Cerebellar nuclear complex (tissue), 1 donor: ENCODE data around the gene CCL24.
"Not testable (repeated sequence)": the region's sequence is repeated elsewhere in the genome, so short reads cannot be mapped to it uniquely, and the experiment has no call there.

Experiments used
- DNase-seq, 2 experiments: peaks; one replicate each; lab custom pipeline; 2025; lab: John Stamatoyannopoulos, UW

The CCL24 gene

GRCh38 chr7:75819711-75820110, 6.1 kb upstream of the CCL24 start:
- no peak for DNase-seq

GRCh38 chr7:75818472-75818871, 4.9 kb upstream of the CCL24 start:
- DNase-seq: no peak

DNA sequence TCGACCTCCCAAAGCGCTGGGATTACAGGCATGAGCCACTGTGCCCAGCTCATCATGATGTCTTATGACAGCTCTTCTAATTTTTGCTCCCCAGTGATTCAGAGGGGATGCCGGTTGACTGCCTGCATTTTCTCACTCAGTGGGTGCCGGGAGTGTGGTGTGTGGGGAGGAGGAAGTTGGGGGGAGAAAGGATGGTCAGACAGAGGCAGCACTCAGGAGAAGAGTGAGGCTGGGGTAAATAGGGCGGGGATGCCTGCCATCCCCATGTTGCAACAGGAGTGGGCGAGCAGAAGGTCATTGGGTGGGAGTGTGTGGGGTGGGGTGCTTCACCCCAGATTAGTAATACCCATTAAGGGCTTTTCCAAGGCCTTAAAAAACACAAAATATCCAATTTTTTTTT, 3.5 kb upstream of the CCL24 start:
- DNase-seq: no peak

DNA sequence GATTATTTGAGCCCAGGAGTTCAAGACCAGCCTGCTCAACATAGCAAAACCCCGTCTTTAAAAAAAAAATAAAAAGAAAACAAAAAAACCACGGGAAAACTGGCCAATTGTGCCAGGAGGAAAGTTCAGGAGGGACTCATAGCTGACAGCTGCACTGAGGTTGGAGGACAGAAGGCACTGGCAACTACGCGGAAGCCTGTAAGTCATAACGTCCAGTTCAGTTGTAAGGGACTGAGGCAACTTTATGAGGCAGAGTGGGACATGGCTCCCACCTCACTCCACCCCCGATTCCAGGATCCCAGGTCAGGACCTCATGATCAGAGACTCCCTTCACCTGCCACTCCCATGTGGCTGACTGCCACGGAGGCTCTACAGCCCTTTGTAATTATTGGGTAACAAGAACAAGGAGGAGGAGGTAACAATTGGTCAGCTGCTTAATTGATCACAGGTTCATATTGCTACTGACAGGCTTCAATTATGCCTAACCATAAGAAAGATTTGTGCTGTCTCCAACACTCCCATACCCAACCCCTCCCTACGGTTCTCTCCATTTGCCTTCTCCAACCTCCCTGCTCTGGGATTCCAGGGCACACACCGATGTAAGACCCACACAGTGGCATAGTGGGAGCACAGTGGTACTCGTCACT, 1.9 kb upstream of the CCL24 start:
- no peak for DNase-seq

DNA sequence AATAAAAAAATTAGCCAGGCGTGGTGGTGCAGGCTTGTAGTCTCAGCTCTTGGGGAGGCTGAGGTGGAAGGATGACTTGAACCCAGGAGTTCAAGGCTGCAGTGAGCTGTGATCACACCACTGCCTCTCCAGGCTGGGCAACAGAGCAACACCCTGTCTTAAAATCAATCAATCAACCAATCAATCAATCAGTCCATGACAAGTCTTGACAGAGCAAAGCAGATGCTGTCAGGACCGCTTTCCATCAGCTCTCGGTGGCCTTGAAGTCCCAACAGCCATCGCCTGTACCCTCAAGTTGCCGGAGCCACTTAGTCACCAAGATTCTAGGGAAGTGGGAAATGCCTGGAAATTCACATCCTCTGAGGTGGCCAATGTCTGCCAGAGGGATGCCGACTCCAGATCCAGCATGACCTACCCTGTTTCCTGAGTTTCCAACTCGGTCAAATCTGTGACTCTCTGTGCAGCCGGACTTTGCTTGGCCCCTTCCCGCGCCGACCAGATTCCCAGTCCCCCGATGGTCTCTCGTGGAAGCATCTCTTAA, 871 bp upstream of the CCL24 start:
- no peak for DNase-seq

DNA sequence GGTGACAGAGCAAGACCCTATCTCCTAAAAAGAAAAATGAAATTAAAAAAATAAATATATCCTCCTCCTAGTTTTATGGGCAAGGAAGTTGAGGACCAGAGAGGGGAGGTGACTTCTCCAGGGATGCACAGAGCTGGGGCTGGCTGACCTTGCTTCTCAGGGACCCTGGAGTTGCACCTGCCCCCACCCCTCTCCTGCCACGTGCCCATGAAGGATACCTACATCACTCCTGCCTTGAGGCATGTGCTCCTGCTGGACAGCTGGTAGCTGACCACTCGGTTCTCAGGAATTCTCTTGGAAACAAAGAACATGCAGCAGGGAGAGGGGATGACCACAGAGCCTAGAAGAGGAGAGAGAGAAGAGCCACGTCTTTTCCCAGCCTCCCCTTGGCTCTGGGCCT, 522 bp downstream of the CCL24 start:
- no peak for DNase-seq

GRCh38 chr7:75811894-75812678, 1.5 kb downstream of the CCL24 start:
- no peak for DNase-seq

DNA sequence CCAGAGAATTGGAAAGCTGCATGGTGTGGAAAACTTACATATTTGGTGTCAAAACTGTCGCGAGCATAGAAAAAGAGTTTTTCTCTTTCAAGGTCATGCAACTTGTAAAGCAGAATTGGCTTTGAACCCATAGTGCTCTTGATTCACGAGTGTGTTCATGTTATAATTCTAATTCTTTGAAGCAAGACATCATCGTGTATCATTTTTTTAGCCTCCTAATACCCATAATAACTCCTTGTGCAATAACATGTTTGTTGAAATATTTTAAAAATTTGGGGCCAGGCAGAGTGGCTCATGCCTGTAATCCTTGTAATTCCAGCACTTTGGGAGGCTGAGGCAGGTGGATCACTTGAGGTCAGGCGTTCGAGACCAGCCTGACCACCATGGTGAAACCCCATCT, 4.2 kb downstream of the CCL24 start:
- no peak for DNase-seq

- DNase-seq: no peak
These were observed 5.5 kb downstream of the CCL24 start for GRCh38 chr7:75808106-75808505.

DNA sequence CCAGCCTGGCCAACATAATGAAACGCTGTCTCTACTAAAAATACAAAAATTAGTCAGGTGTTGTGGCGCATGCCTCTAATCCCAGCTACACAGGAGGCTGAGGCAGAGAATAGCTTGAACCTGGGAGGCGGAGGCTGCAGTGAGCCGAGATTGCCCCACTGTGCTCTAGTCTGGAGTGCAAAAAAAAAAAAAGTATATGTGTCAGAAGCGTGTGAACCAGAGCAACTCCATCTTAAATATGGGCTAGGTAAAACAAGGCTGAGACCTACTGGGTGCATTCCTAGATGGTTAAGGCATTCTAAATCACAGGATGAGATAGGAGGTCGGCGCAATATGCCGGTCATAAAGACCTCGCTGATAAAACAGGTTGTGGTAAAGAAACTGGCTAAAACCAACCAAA, 6.2 kb downstream of the CCL24 start:
- DNase-seq: no peak

- DNase-seq: no peak
These were observed 6.9 kb downstream of the CCL24 start for GRCh38 chr7:75806560-75807307.

DNA sequence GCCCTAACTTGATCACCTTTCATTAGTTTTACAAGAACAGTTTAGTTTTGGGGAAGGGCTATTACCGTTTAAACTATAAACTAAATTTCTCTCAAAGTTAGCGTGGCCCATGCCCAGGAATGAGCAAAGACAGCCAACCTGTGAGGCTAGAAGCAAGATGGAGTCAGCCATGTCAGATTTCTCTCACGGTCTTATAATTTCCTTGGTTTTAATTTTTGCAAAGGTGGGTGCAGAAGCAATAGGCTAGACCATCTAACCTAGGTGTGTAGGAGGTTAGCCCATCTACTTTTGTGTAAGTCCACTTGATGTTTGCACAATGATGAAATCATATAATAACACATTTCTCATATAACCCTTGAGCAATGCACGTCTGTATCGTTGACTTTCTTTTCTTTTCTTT, 8.9 kb downstream of the CCL24 start:
- no peak for DNase-seq

- DNase-seq: no peak
These were observed 9.6 kb downstream of the CCL24 start for GRCh38 chr7:75804004-75804403.

- DNase-seq: no peak
These were observed 11.1 kb downstream of the CCL24 start for GRCh38 chr7:75802552-75802821.

DNA sequence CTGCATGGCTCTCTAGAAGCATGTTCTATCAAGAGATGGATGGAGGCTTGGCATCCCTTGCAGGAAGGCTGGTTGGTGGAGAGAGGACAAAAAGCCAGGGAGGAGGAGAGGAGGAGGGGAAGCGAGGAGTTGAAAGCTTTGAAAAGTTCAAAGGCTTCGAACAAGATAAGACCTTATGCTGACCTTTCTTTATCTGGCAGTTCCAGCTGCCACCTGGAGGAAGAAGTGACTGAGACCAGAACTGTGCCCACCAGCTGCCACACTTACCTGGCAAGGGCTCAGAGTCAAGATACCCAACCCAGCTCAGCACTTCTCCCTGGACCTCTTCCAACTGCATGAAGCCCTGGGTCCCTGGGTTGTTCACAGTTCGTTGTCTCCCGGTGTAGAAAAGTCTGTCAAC, 14.8 kb downstream of the CCL24 start:
- no peak for DNase-seq

DNA sequence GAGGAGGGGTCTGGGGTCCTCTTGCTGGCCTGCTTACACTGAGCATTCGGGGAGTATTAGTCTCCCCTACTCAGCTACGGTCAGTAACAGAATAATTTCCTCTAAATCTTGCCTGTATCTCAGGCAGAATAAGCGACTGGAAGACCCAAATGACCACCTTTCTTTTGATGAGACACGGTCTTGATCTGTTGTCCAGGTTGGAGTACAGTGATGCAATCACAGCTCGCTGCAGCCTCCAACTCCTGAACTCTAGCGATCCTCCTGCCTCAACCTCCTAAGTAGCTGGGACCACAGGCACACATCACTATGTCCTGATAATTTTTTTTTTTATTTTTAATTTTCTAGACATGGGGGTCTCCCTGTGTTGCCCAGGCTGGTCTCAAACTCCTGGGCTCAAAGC, 17.2 kb downstream of the CCL24 start:
- DNase-seq: no peak

DNA sequence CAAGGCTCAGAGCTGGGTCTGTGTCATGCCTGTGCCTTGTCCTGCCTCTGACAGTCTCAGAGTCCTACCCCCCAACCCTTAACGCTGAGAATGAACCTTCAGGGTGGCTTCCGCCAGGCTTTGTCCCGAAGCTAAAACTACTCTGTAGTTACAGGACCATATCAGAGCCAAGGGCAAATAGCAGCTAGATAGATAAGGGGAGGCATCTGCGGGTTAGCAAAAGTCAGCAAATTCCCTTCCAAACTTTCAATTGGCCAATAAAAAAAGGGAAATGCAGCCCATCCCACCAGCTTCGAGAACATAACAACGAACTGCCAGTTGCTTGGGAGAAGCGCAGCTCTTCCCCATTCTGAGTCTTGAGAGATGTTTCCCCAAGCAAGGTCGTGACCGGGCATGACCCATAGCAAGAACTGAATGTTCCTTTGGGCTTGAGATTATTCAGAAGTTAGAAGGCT, 17.7 kb downstream of the CCL24 start:
- DNase-seq: no peak

GRCh38 chr7:75793676-75794075, 19.9 kb downstream of the CCL24 start:
- DNase-seq: no peak

DNA sequence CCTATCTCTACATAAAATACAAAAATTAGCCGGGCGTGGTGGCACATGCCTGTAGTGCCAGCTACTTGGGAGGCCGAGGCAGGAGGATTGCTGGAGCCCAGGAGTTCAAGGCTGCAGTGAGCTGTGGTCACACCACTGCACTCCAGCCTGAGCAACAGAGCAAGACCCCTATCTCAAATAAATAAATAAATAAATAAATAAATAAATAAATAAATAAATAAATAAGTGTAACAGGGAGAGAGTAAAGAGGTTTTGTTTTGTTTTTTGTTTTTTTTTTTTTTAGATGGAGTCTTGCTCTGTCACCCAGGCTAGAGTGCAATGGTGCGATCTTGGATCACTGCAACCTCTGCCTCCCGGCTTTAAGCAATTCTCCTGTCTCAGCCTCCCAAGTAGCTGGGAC, 21.0 kb downstream of the CCL24 start:
- not testable (repeated sequence) for DNase-seq

- no peak for DNase-seq
These were observed 24.2 kb downstream of the CCL24 start for GRCh38 chr7:75789361-75789924.

- DNase-seq: not testable (repeated sequence)
These were observed 25.3 kb downstream of the CCL24 start for GRCh38 chr7:75788154-75788847.

DNA sequence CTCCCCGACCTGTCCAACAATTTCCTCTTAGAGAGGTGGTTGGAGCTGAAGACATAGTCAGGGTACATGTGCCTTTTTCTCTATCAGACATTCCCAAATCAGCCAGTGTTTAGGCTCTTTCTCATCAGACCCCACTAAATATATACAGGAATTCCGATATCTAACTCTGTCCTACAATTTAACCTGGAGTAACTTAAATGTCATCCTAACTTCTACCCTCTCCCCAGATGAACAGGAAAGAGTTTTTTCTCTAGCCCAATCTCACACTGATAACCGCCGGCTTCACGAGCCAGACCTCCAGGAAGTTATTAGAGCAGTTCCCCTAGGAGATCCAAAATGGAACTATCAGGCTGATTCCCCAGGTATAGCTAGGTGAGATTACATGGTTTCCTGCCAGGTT, 30.5 kb downstream of the CCL24 start:
- DNase-seq: not testable (repeated sequence)
